ENCODE results near the gene CACNA1D.

CACNA1D gene

DNA sequence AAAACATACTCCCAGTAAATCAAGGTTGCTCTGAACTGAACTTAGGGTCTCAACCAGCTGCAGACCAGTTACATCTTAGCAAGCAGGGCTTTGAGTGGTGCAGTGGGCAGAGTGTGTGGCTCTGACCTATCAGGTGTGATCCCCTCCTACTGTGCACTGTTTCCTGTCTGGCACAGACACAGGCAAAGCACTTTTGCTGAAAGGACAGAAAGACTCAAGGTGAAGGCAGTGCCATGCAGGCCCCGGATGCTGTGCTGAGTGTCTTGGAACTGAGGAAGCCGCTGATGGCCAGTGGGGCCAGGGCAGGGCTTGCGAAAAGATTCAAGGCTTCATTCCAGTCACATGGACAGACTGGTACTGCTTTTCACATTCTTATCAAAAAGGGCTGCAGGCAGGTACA, 85.2 kb downstream of the CACNA1D start:
- TF ChIP-seq, protein P1, sequence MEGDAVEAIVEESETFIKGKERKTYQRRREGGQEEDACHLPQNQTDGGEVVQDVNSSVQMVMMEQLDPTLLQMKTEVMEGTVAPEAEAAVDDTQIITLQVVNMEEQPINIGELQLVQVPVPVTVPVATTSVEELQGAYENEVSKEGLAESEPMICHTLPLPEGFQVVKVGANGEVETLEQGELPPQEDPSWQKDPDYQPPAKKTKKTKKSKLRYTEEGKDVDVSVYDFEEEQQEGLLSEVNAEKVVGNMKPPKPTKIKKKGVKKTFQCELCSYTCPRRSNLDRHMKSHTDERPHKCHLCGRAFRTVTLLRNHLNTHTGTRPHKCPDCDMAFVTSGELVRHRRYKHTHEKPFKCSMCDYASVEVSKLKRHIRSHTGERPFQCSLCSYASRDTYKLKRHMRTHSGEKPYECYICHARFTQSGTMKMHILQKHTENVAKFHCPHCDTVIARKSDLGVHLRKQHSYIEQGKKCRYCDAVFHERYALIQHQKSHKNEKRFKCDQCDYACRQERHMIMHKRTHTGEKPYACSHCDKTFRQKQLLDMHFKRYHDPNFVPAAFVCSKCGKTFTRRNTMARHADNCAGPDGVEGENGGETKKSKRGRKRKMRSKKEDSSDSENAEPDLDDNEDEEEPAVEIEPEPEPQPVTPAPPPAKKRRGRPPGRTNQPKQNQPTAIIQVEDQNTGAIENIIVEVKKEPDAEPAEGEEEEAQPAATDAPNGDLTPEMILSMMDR (conservative IDR thresholded peaks at IDR 0.05; ENCODE audit: control insufficient read depth, insufficient read depth, low read depth, low read length): no peak
- no peak for DNase-seq (ENCODE audit: low read depth)
- H3K4me3 ChIP-seq (ENCODE audit: control insufficient read depth, low read depth, low read length): no peak overlapping the region

DNA sequence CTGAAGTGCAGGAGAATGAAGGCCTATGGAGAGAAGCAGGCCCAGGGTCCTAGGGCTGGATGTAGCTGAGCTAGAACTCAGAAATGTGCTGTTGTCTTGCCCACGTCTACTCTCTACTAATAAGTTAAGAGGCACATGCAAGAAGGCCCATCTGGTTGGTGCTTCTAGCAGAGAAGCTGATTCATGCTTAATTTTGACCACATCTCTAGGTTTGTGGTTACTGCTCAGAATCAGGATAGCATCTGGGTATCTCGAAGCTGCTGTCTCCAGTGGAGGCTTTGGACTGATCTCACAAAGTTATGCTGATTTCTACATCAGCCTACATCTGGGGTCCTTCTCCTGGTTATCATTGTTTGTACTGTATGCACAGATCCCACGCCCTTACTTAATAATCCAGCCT, 87.3 kb downstream of the CACNA1D start:
- DNase-seq (ENCODE audit: low read depth): peak; percentile 42
- H3K4me3 ChIP-seq (ENCODE audit: control insufficient read depth, low read depth, low read length): no peak overlapping the region
- TF ChIP-seq, protein P1 (conservative IDR thresholded peaks at IDR 0.05; ENCODE audit: control insufficient read depth, insufficient read depth, low read depth, low read length): no peak

GRCh38 chr3:53583161-53583690, 88.8 kb downstream of the CACNA1D start:
- DNase-seq (ENCODE audit: low read depth): no peak
- H3K4me3 ChIP-seq (ENCODE audit: control insufficient read depth, low read depth, low read length): no peak overlapping the region
- TF ChIP-seq, protein P1 (conservative IDR thresholded peaks at IDR 0.05; ENCODE audit: control insufficient read depth, insufficient read depth, low read depth, low read length): no peak

- no peak for DNase-seq (ENCODE audit: low read depth)
- TF ChIP-seq, protein P1 (conservative IDR thresholded peaks at IDR 0.05; ENCODE audit: control insufficient read depth, insufficient read depth, low read depth, low read length): no peak
- no peak overlapping the region for H3K4me3 ChIP-seq (ENCODE audit: control insufficient read depth, low read depth, low read length)
These were observed 90.6 kb downstream of the CACNA1D start for GRCh38 chr3:53585049-53585448.

DNA sequence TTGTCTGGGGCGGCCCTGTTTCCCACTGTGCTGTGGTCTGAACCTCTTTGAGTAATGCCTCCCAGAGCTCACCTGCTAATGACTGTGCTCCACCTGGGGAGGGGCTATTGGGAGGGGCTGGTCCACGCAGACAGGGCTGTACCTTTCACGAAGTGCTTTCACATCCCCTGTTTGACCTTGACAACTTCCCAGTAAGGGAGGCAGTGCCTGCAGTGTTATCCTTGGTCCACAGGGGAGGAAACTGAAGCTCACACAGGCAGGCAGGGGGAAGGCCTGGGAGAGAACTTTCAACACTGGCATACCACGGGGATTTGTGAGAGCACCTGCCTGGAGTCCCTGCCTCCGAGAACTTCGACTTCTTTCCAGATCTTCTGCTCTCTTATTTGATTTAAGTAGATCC, 91.2 kb downstream of the CACNA1D start:
- H3K4me3 ChIP-seq (ENCODE audit: control insufficient read depth, low read depth, low read length): no peak overlapping the region
- no peak for DNase-seq (ENCODE audit: low read depth)
- TF ChIP-seq, protein P1 (conservative IDR thresholded peaks at IDR 0.05; ENCODE audit: control insufficient read depth, insufficient read depth, low read depth, low read length): no peak

- no peak for DNase-seq (ENCODE audit: low read depth)
- TF ChIP-seq, protein P1 (conservative IDR thresholded peaks at IDR 0.05; ENCODE audit: control insufficient read depth, insufficient read depth, low read depth, low read length): no peak
- H3K4me3 ChIP-seq (ENCODE audit: control insufficient read depth, low read depth, low read length): no peak overlapping the region
These were observed 93.7 kb downstream of the CACNA1D start for GRCh38 chr3:53588122-53588521.

DNA sequence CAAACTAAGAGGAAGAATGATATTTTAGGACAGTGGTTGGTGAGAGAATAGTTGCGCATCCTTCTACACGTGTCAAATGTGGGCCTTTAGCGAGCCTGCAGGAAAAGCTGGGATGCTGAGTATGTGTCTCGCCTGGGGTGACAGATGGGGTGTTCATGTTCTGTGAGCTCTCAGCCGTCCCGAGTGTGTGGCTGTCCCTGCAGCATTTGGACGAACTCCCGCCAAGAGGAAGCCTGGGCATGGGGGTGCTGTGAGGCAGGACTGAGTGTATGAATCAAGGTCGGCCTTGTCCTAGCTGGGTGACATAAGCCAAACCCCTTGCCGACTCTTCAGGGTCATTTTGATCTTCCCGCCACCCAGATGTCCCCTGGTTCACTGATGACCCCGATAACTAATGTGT, 94.8 kb downstream of the CACNA1D start:
- TF ChIP-seq, protein P1 (conservative IDR thresholded peaks at IDR 0.05; ENCODE audit: control insufficient read depth, insufficient read depth, low read depth, low read length): no peak
- H3K4me3 ChIP-seq (ENCODE audit: control insufficient read depth, low read depth, low read length): no peak overlapping the region
- no peak for DNase-seq (ENCODE audit: low read depth)
